ENCODE measurements around the gene ZDHHC21. TPM values are rescaled to one million over a fixed set of nuclear protein-coding genes. Genes with fewer than 3 reads are reported as not detected.

ZDHHC21 gene, protein sequence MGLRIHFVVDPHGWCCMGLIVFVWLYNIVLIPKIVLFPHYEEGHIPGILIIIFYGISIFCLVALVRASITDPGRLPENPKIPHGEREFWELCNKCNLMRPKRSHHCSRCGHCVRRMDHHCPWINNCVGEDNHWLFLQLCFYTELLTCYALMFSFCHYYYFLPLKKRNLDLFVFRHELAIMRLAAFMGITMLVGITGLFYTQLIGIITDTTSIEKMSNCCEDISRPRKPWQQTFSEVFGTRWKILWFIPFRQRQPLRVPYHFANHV
- total RNA-seq (2014; rRNA removed; shearing (Covaris generic)): 5.5 and 7.4 TPM in 2 replicates

DNA sequence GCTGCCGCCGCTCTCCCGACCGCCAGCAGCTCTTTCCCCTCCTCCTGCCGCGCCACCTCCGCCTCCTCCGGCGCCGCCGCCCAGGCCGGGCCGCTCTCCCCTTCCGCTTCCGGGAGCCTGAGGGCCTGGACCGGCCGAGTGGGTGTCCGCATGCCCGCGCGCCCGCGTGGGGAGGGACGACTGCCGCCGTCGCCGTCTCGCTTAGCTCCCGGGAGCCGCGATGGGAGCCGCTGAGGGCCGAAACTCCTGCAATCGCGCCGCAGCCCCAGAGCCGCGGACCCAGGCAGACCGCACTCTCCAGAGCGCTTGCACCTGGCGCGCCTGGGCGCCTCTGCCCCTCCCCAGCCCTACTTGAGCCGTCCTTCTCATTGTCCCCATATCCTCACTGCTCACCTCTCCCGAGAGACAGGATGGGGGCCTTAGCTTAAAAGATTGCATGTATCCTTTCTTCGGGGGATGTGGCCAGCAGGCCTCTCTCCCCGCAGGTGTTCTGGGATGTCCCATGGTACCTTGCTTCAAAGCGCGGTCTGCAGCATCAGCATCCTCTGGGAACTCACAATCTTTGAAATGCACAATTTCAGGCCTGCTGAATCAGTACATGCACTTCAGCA, at the start of gene ZDHHC21:
ZDHHC21 (minus strand) TSS at position 182 of the 611 bp plus-strand sequence. CDS start 19,092 bp downstream, outside the sequence.
- Histone ChIP-seq H3K9me3 (replicated peaks) (no peaks in the 10 kb centered on the region), H3K36me3 (peaks cover 9% of the 10 kb centered on the region; the same call in 1 of the 2 replicates), H3K27ac (no peak within 1 kb of the TSS), H3K4me1 (no peaks in the 10 kb centered on the region), H3K4me3 (peak within 1 kb of the TSS; percentile 72), H3K27me3 (no peaks in the 10 kb centered on the region)
- DNase-seq: peak; percentile 65 to 66

DNA sequence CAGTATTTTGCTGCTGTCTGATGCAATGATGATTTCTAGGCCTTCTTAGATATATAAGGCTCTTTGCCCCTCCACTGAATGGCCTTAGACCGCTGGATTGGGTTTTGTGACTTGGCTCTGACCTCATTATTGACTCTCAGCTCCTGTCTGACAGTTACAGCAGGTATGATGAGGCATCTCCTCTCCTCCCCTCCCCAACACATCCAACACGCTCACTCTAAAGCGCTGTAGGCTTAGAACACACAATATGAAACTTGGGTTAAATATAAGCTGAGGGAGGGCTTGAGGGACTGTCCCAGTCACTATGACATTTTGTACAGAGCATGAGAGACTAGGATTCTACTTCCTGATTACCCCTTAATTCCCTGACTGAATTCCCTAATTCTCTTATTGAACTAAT, 48.1 kb upstream of the ZDHHC21 start:
- Histone ChIP-seq H3K4me1 (no peaks in the 10 kb centered on the region), H3K27me3 (no peaks in the 10 kb centered on the region), H3K9me3 (replicated peaks) (0 out of 2 replicates have a peak, but pooled peaks cover 2% of the 10 kb centered on the region), H3K4me3 (no peak overlapping the region), H3K36me3 (no peaks in the 10 kb centered on the region), H3K27ac (no peak overlapping the region)
- DNase-seq: no peak

DNA sequence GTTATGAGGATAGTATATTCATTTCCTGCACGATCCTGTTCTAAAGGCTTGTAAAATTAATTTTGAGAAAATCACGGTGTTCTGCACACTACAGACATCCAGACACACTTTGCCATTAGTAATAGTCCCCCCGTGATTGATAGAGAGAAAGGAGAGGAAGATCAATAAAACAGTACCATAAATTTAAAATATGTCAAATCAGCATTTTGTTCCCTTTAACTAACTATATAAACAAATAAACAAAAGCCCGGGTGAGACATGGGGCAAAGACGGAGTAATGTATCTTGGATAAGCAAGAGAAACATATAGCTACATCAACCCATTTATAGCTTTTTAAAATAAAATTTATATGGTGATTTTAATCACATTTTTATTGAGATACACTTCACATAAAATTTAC, 39.9 kb upstream of the ZDHHC21 start:
- Histone ChIP-seq H3K36me3 (no peaks in the 10 kb centered on the region), H3K4me1 (no peaks in the 10 kb centered on the region), H3K4me3 (no peak overlapping the region), H3K27ac (no peak overlapping the region), H3K27me3 (no peaks in the 10 kb centered on the region), H3K9me3 (replicated peaks) (no peaks in the 10 kb centered on the region)
- no peak for DNase-seq

DNA sequence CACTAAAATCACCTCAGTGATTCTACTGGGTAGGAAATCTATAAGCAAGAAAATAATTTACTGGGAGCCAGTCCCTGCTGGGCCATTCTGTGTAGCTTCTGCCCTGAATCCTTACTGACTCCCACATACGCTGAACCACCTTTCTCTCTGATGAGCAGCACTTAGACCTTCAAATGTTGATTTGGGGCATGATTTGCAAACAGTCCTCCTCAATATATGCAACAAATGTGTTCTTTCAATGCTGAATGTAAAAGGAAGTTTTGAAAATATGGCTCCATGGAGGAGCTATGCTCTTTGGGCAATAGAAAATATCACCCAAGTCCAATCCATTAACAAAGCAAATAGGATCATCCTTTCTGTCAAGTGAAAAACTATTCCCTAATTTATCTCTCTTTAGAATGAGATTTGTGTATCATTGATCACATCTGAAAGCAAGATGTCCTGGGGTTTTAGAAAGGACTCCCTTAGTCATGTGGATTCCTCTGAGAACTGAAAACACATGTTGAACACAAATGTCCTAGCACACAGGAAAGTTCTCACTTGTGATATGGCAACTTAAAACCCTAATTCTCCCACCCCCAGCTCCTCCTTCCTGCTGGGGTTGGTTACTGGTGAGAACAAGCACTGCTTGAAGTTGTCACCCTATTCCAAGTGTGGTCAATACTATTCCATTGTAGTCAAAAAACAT, 38.2 kb upstream of the ZDHHC21 start:
- no peak overlapping the region for H3K4me3 ChIP-seq
- H3K27me3 ChIP-seq: no peaks in the 10 kb centered on the region
- H3K4me1 ChIP-seq: no peaks in the 10 kb centered on the region
- no peaks in the 10 kb centered on the region for H3K9me3 ChIP-seq (replicated peaks)
- no peak for DNase-seq
- no peak overlapping the region for H3K27ac ChIP-seq
- no peaks in the 10 kb centered on the region for H3K36me3 ChIP-seq

DNA sequence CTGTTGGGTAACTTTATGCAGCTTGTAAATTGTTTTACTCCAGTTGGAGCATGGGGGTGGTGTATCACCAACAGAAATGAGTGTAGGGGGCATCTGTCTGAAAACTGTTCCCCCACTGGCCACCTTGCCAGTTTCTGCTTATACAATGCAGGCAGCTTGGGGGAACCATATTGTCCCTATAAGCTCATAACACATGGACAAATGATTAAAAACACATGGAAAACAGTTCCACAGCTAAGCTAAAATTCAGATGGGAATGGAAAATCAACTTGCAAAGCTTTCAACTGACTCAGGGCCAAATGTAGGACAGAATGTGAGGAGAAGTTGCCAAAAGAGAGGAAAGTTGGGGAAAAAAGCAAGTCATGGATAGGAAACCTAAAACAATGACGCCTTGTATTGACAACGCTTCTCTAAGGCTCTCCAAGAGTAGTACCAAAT, 37.2 kb upstream of the ZDHHC21 start:
- H3K36me3 ChIP-seq: no peaks in the 10 kb centered on the region
- no peaks in the 10 kb centered on the region for H3K4me1 ChIP-seq
- H3K9me3 ChIP-seq (replicated peaks): no peaks in the 10 kb centered on the region
- no peak overlapping the region for H3K4me3 ChIP-seq
- H3K27ac ChIP-seq: no peak overlapping the region
- H3K27me3 ChIP-seq: no peaks in the 10 kb centered on the region
- DNase-seq: no peak

DNA sequence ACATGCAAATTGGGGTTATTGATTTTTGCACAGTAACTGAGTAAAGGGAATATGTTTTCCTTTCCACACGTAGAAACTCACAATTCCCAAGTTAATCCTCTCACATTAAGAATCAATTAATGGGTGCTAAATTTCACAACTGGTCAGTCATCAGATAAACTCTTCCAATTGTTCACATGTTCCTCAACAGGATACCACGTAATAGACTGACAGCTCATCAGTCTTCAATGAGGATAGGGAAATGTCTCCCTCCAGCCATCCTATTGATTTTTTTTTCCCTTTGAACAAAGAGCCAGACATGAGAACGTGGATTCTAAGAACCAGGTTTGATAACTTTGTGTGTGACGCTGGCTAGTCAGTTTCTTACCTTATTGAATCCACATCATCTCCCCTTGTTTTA, 30.1 kb upstream of the ZDHHC21 start:
- H3K27me3 ChIP-seq: no peaks in the 10 kb centered on the region
- no peaks in the 10 kb centered on the region for H3K9me3 ChIP-seq (replicated peaks)
- no peak overlapping the region for H3K4me3 ChIP-seq
- H3K27ac ChIP-seq: no peak overlapping the region
- H3K36me3 ChIP-seq: no peaks in the 10 kb centered on the region
- DNase-seq: no peak
- H3K4me1 ChIP-seq: peaks cover 6% of the 10 kb centered on the region; the same call in 1 of the 2 replicates

DNA sequence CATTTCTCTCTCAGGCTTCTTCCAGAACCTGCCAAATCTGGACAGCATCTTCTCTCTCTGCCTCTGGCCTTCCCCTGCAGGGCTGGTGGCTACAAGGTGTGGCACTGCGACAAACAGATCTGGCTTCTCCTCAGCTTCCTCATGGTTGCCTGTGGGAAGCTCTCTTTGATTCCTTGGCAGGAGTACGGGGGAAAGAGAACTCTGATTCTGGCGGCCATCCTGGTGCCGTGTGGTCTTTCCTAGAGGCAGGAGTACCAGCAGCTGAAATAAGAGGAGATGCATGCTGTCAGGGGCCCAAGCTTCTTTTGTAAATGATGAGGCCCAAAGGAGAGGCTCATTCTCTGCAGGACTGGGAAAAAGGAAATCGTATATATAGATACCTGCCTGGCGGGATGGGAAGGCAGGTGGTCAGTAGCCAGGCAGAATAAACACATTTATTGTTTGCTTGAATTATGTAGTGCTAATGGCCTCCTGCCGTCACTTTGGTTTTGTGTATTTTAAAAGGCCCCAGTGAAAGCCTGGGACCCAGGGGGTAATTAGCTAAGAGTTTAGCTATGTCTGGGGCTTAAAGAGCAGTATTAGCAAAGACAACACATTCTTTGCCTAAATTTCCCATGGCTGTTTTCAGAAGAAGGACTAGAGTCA, 29.3 kb upstream of the ZDHHC21 start, which contains the start of gene CER1:
CER1 (minus strand) TSS at position 343 of the 645 bp plus-strand sequence; CDS start at position 282, 61 bp downstream.
- no peaks in the 10 kb centered on the region for H3K36me3 ChIP-seq
- no peaks in the 10 kb centered on the region for H3K27me3 ChIP-seq
- DNase-seq: peak in 1 of 2 experiments; percentile 17
- no peak within 1 kb of the TSS for H3K27ac ChIP-seq
- H3K4me3 ChIP-seq: no peak within 1 kb of the TSS
- no peaks in the 10 kb centered on the region for H3K9me3 ChIP-seq (replicated peaks)
- peaks cover 6% of the 10 kb centered on the region; the same call in 1 of the 2 replicates for H3K4me1 ChIP-seq

DNA sequence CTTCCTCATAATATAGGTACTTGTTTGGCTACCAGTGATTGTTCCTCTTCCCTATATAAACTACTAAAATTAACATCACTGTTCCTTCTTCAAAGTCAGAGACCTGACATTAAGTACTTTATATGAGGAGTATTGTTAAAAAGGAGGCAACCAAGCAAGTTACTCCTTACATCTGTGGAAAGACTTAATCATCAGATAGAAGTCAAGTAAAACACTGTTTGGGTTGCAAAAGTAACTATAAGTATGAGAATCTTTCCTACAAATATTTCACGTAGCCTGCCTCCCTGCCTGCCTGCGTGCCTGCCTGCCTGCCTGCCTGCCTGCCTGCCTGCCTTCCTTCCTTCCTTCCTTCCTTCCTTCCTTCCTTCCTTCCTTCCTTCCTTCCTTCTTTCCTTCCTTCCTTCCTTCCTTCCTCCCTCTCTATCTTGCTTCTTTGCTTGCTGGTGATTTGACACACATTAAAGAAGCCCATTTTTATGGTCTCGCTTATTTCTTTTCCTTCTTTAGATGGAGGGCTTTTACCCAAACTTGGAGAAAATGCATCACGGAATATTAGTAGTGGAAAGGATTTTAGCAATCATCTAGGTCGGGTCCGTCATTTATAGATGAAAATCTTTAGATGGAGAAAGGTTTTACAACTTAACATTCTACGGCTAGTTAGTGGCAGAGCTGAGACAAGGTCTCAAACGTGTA, 26.1 kb upstream of the ZDHHC21 start:
- Histone ChIP-seq H3K27ac (no peak overlapping the region), H3K4me1 (peaks cover 9% of the 10 kb centered on the region; the same call in 1 of the 2 replicates)

DNA sequence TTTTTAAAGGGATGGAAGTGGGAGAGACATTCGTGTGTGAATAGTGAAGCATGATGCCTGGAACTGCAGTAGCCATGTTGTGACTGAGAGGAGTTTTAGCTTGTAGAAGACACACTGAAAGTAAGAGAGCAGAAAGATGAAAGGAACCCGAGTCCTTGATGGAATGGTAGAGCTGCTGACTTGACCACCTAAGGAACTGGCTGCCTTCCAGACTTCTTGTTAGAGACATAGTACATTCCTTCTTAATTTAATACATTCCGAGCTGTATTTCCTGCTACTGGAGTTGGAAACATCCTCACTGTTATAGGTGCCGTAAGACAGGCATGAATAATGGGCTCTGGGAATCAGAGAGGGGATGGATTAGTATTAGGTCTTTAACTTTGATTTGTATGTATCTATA, 21.9 kb upstream of the ZDHHC21 start:
- DNase-seq: peak; percentile 11 to 18
- peaks cover 6% of the 10 kb centered on the region; the same call in 1 of the 2 replicates for H3K4me1 ChIP-seq
- no peak overlapping the region for H3K27ac ChIP-seq
- no peaks in the 10 kb centered on the region for H3K36me3 ChIP-seq
- no peak overlapping the region for H3K4me3 ChIP-seq
- 0 out of 2 replicates have a peak, but pooled peaks cover 2% of the 10 kb centered on the region for H3K9me3 ChIP-seq (replicated peaks)
- H3K27me3 ChIP-seq: no peaks in the 10 kb centered on the region

More for the DNA sequence above, 26.1 kb upstream of the ZDHHC21 start:
- DNase-seq: no peak
- H3K9me3 ChIP-seq (replicated peaks): no peaks in the 10 kb centered on the region
- H3K36me3 ChIP-seq: no peaks in the 10 kb centered on the region
- H3K27me3 ChIP-seq: no peaks in the 10 kb centered on the region
- no peak overlapping the region for H3K4me3 ChIP-seq

DNA sequence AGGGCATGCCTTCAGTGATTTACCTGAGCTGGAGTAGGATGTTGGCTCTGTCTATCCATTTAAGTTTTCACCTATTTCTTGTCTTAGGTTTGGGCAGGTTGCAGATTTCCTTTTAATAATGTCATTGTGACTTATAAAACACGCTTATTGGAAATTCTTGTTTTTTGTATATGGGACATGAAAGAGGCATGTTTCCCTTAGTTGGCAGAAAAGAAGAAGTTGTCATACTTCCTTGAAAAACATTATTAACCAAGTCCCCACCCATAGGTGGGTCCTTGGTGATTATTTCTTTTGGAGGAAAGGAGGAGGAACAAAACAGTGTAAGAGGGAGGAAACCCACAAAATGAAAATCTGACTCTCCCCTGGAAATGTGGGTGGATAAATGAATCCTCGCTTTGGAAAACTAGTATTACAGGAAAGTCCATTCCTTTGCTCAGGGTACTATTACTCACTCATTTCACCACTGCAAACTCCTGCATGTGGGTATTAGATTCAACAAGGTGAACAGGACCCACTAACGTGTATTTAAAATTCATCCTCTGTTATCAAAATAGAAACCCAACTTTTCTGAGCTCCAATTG, 20.0 kb upstream of the ZDHHC21 start:
- Histone ChIP-seq H3K4me3 (no peak overlapping the region), H3K27me3 (no peaks in the 10 kb centered on the region), H3K4me1 (peaks cover 6% of the 10 kb centered on the region; the same call in 1 of the 2 replicates), H3K36me3 (no peaks in the 10 kb centered on the region), H3K9me3 (replicated peaks) (0 out of 2 replicates have a peak, but pooled peaks cover 3% of the 10 kb centered on the region), H3K27ac (no peak overlapping the region)
- DNase-seq: no peak

DNA sequence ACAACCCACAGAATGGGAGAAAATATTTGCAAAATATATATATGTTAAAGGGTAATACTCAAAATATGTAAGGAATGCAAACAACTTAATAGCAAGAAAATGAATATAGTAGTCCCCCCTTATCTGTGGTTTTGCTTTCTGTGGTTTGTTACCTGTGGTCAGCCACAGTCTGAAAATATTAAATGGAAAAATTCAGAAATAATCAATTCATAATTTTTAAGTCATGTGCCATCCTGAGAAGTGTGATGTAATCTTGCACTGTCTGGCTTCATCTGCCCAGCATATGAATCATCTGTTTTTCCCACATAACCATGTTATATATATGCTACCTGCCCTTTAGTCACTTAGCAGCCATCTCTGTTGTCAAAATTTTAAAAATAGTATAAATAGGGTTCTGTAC, 17.6 kb upstream of the ZDHHC21 start:
- Histone ChIP-seq H3K36me3 (no peaks in the 10 kb centered on the region), H3K9me3 (replicated peaks) (peaks cover 9% of the 10 kb centered on the region; the same call in 1 of the 2 replicates), H3K27ac (no peak overlapping the region), H3K4me1 (peaks cover 6% of the 10 kb centered on the region; the same call in 1 of the 2 replicates), H3K4me3 (no peak overlapping the region), H3K27me3 (no peaks in the 10 kb centered on the region)
- no peak for DNase-seq

DNA sequence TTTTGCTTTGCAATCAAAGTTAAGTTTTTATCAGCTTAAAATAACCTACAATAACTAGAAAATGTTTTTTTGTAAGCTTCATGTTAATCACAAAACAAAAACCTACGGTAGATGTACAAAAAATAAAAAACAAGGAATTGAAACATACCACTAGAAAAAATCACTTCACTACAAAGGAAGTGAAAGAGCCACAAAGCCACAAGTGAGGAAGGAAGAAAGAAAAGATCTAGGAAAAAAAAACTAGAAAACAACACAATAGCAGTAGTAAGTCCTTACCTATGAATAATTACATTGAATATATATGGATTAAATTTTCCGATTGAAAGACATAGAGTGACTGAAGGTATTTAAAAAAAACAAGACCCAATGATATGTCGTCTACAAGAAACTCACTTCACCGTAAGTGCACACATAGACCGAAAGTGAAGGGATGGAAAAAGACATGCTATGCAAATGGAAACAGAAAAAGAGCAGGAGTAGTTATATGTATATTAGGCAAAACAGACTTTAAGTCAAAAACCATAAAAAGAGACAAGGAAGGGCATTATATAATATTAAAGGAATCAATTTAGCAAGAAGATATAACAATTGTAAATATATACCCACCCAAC, 13.4 kb upstream of the ZDHHC21 start:
- Histone ChIP-seq H3K27ac (no peak overlapping the region), H3K36me3 (no peaks in the 10 kb centered on the region), H3K4me3 (no peak overlapping the region), H3K27me3 (no peaks in the 10 kb centered on the region), H3K4me1 (peaks cover 3% of the 10 kb centered on the region; the same call in 1 of the 2 replicates), H3K9me3 (replicated peaks) (peaks cover 9% of the 10 kb centered on the region; the same call in 1 of the 2 replicates)
- no peak for DNase-seq

DNA sequence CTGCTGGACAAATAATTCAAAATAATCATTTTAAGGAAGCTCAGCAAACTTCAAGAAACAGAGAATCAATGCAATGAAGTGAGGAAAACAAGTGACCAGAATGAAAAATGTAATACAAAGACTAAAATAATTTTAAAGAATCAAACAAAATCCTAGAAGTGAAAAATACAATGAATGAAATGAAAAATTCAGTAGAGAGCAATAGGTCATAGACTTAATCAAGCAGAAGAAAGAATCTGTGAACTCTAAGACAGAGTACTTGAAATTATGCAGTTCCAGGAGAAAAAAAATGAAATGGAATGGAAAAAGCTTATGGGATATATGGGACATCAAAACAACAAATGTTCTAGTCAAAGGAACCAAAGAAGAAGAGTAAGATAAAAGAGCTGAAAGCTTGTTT, 11.8 kb upstream of the ZDHHC21 start:
- Histone ChIP-seq H3K4me3 (no peak overlapping the region), H3K4me1 (no peaks in the 10 kb centered on the region), H3K27ac (no peak overlapping the region), H3K27me3 (no peaks in the 10 kb centered on the region), H3K9me3 (replicated peaks) (peaks cover 6% of the 10 kb centered on the region; the same call in 1 of the 2 replicates), H3K36me3 (no peaks in the 10 kb centered on the region)
- DNase-seq: no peak

Data from SJCRH30 (cell line).